ENCODE data around the gene OLFM4.

The OLFM4 gene

GRCh38 chr13:53028637-53029203 is at the start of gene OLFM4:
Gene OLFM4 (plus strand): TSS chr13:53028813. CDS start chr13:53028837, 24 bp downstream.
- H3K27ac ChIP-seq = peak within 1 kb of the TSS; percentile 73
- peaks cover 63 to 98% of the 10 kb centered on the region in 2 experiments for H3K4me1 ChIP-seq (ENCODE audit: control insufficient read depth in 1 of 2, insufficient read depth in 1 of 2, low read depth in 1 of 2, low read length in 1 of 2)
- H3K9me3 ChIP-seq = no peaks in the 10 kb centered on the region
- H3K4me3 ChIP-seq (ENCODE audit: low read depth in 1 of 2, low read length in 1 of 2) = no peak within 1 kb of the TSS
- H3K36me3 ChIP-seq = no peaks in the 10 kb centered on the region
- TF ChIP-seq CTCF (IDR thresholded peaks at IDR 0.05) = no peak
- H3K27me3 ChIP-seq = no peaks in the 10 kb centered on the region

GRCh38 chr13:52978989-52979388 is 49.6 kb upstream of the OLFM4 start:
- Histone ChIP-seq H3K9me3 (no peaks in the 10 kb centered on the region), H3K27me3 (no peaks in the 10 kb centered on the region), H3K36me3 (no peaks in the 10 kb centered on the region), H3K4me3 (ENCODE audit: low read depth in 1 of 2, low read length in 1 of 2) (no peak overlapping the region), H3K27ac (no peak overlapping the region), H3K4me1 (ENCODE audit: control insufficient read depth in 1 of 2, insufficient read depth in 1 of 2, low read depth in 1 of 2, low read length in 1 of 2) (no peaks in the 10 kb centered on the region)
- no peak for TF ChIP-seq CTCF (IDR thresholded peaks at IDR 0.05)

- Histone ChIP-seq H3K4me3 (ENCODE audit: low read depth in 1 of 2, low read length in 1 of 2) (no peak overlapping the region), H3K4me1 (ENCODE audit: control insufficient read depth in 1 of 2, insufficient read depth in 1 of 2, low read depth in 1 of 2, low read length in 1 of 2) (no peaks in the 10 kb centered on the region), H3K9me3 (no peaks in the 10 kb centered on the region), H3K36me3 (no peaks in the 10 kb centered on the region), H3K27me3 (no peaks in the 10 kb centered on the region), H3K27ac (no peak overlapping the region)
- no peak for TF ChIP-seq CTCF (IDR thresholded peaks at IDR 0.05)
Observed at GRCh38 chr13:52980695-52981094, 47.9 kb upstream of the OLFM4 start.

GRCh38 chr13:52983836-52984235 is 44.8 kb upstream of the OLFM4 start:
- H3K4me3 ChIP-seq (ENCODE audit: low read depth in 1 of 2, low read length in 1 of 2) = no peak overlapping the region
- no peaks in the 10 kb centered on the region for H3K36me3 ChIP-seq
- no peaks in the 10 kb centered on the region for H3K9me3 ChIP-seq
- no peak for TF ChIP-seq CTCF (IDR thresholded peaks at IDR 0.05)
- no peaks in the 10 kb centered on the region for H3K27me3 ChIP-seq
- H3K4me1 ChIP-seq (ENCODE audit: control insufficient read depth in 1 of 2, insufficient read depth in 1 of 2, low read depth in 1 of 2, low read length in 1 of 2) = no peaks in the 10 kb centered on the region
- no peak overlapping the region for H3K27ac ChIP-seq

- Histone ChIP-seq H3K36me3 (no peaks in the 10 kb centered on the region), H3K27me3 (no peaks in the 10 kb centered on the region), H3K9me3 (no peaks in the 10 kb centered on the region), H3K4me3 (ENCODE audit: low read depth in 1 of 2, low read length in 1 of 2) (no peak overlapping the region), H3K27ac (no peak overlapping the region), H3K4me1 (ENCODE audit: control insufficient read depth in 1 of 2, insufficient read depth in 1 of 2, low read depth in 1 of 2, low read length in 1 of 2) (no peaks in the 10 kb centered on the region)
- no peak for TF ChIP-seq CTCF (IDR thresholded peaks at IDR 0.05)
Observed at GRCh38 chr13:52984881-52985363, 43.7 kb upstream of the OLFM4 start.

Measured in neutrophil (primary cell).